ENCODE results near the gene WHAMM.
A peak's percentile ranks its signal among the peaks of the same experiment; 100 is the strongest.

The WHAMM gene

GRCh38 chr15:82831894-82832600 lies 22.6 kb downstream of the WHAMM start:
- Histone ChIP-seq H2AFZ (ENCODE audit: low read depth, low read length) (no peak overlapping the region), H3K27ac (ENCODE audit: low read length, poor library complexity, severe bottlenecking) (peak overlapping the region; percentile 79), H3K4me2 (ENCODE audit: low read length, poor library complexity, severe bottlenecking) (no peak overlapping the region), H3K9me3 (ENCODE audit: control insufficient read depth, low read length) (no peaks in the 10 kb centered on the region), H2BK120ac (ENCODE audit: low read depth, low read length) (no peak overlapping the region), H4K91ac (ENCODE audit: low read length) (no peak overlapping the region), H2BK12ac (ENCODE audit: low read length in 2 of 2) (no peak overlapping the region), H3K79me1 (replicated peaks; ENCODE audit: low read length, poor library complexity, severe bottlenecking) (peaks cover 26% of the 10 kb centered on the region), H3K27me3 (ENCODE audit: control insufficient read depth in 1 of 2, insufficient read depth in 1 of 2, low read length in 2 of 2) (no peaks in the 10 kb centered on the region), H2BK15ac (ENCODE audit: low read depth, poor library complexity, severe bottlenecking) (no peak overlapping the region), H4K8ac (ENCODE audit: low read length) (no peak overlapping the region), H3K14ac (ENCODE audit: low read length in 2 of 2) (no peak overlapping the region), H3K4ac (ENCODE audit: low read depth in 1 of 2, low read length in 2 of 2) (no peak overlapping the region), H3K4me3 (ENCODE audit: insufficient read depth in 1 of 2, low read depth in 1 of 2, low read length in 2 of 2) (no peak overlapping the region), H3K9ac (ENCODE audit: low read length) (peak overlapping the region; percentile 31), H3K36me3 (ENCODE audit: control insufficient read depth in 1 of 2, insufficient read depth in 2 of 2, low read depth in 1 of 2, low read length in 2 of 2) (peaks cover 46 to 93% of the 10 kb centered on the region in 2 experiments), H2BK5ac (ENCODE audit: low read depth, low read length, poor library complexity, severe bottlenecking) (peak overlapping the region; percentile 40), H3K23ac (ENCODE audit: low read length in 2 of 2) (no peak overlapping the region), H3K18ac (ENCODE audit: low read depth in 1 of 2, low read length in 2 of 2) (no peak overlapping the region), H2AK5ac (ENCODE audit: low read length, severe bottlenecking) (no peak overlapping the region), H3K4me1 (ENCODE audit: control insufficient read depth, insufficient read depth, low read depth, low read length) (peaks cover 18% of the 10 kb centered on the region)
- DNase-seq, result no peak
- 95% methylated on average over 5 of the region's 5 CpGs for WGBS

GRCh38 chr15:82832601-82833361 lies 23.4 kb downstream of the WHAMM start:
- Histone ChIP-seq H2AK5ac (ENCODE audit: low read length, severe bottlenecking) (no peak overlapping the region), H2BK5ac (ENCODE audit: low read depth, low read length, poor library complexity, severe bottlenecking) (no peak overlapping the region)
- WGBS, result 35% methylated on average over 13 of the region's 13 CpGs

DNA sequence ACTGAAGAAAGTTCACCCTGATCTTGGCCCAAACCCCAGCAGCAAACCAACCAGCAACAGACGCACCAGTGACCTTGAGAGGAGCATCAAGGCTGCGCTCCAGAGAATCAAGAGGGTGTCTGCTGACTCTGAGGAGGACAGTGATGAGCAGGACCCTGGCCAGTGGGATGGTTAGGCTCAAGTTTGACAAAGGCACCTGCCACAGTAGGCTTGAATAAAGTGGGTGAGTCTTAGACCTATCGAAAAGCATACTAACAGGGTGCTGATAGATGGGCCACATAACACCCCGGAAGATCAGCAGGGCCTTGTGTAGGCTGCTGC lies 23.9 kb downstream of the WHAMM start:
- Histone ChIP-seq H3K14ac (ENCODE audit: low read length in 2 of 2) (no peak overlapping the region), H3K18ac (ENCODE audit: low read depth in 1 of 2, low read length in 2 of 2) (peak overlapping the region in 1 of 2 experiments; percentile 49), H2AK5ac (ENCODE audit: low read length, severe bottlenecking) (no peak overlapping the region), H3K9me3 (ENCODE audit: control insufficient read depth, low read length) (no peaks in the 10 kb centered on the region), H3K4me3 (ENCODE audit: insufficient read depth in 1 of 2, low read depth in 1 of 2, low read length in 2 of 2) (no peak overlapping the region), H3K4me2 (ENCODE audit: low read length, poor library complexity, severe bottlenecking) (no peak overlapping the region), H3K27ac (ENCODE audit: low read length, poor library complexity, severe bottlenecking) (peak overlapping the region; percentile 79), H3K4ac (ENCODE audit: low read depth in 1 of 2, low read length in 2 of 2) (no peak overlapping the region), H3K9ac (ENCODE audit: low read length) (peak overlapping the region; percentile 20), H2BK15ac (ENCODE audit: low read depth, poor library complexity, severe bottlenecking) (no peak overlapping the region), H3K23ac (ENCODE audit: low read length in 2 of 2) (no peak overlapping the region), H2BK5ac (ENCODE audit: low read depth, low read length, poor library complexity, severe bottlenecking) (no peak overlapping the region), H2BK12ac (ENCODE audit: low read length in 2 of 2) (no peak overlapping the region), H2BK120ac (ENCODE audit: low read depth, low read length) (no peak overlapping the region), H3K4me1 (ENCODE audit: control insufficient read depth, insufficient read depth, low read depth, low read length) (peaks cover 15% of the 10 kb centered on the region), H3K36me3 (ENCODE audit: control insufficient read depth in 1 of 2, insufficient read depth in 2 of 2, low read depth in 1 of 2, low read length in 2 of 2) (peaks cover 52 to 93% of the 10 kb centered on the region in 2 experiments), H2AFZ (ENCODE audit: low read depth, low read length) (no peak overlapping the region), H3K27me3 (ENCODE audit: control insufficient read depth in 1 of 2, insufficient read depth in 1 of 2, low read length in 2 of 2) (no peaks in the 10 kb centered on the region), H4K91ac (ENCODE audit: low read length) (no peak overlapping the region), H3K79me1 (replicated peaks; ENCODE audit: low read length, poor library complexity, severe bottlenecking) (peaks cover 34% of the 10 kb centered on the region), H4K8ac (ENCODE audit: low read length) (no peak overlapping the region)
- no peak for DNase-seq
- WGBS, result 100% methylated on average over 4 of the region's 4 CpGs

More at GRCh38 chr15:82832601-82833361, 23.4 kb downstream of the WHAMM start:
- H3K9me3 ChIP-seq (ENCODE audit: control insufficient read depth, low read length), result no peaks in the 10 kb centered on the region
- peak overlapping the region; percentile 31 for H3K9ac ChIP-seq (ENCODE audit: low read length)
- H3K27ac ChIP-seq (ENCODE audit: low read length, poor library complexity, severe bottlenecking), result peak overlapping the region; percentile 79
- H2AFZ ChIP-seq (ENCODE audit: low read depth, low read length), result no peak overlapping the region
- peak overlapping the region in 1 of 2 experiments; percentile 49 for H3K18ac ChIP-seq (ENCODE audit: low read depth in 1 of 2, low read length in 2 of 2)
- no peak overlapping the region for H3K23ac ChIP-seq (ENCODE audit: low read length in 2 of 2)
- H4K8ac ChIP-seq (ENCODE audit: low read length), result no peak overlapping the region
- H3K4me1 ChIP-seq (ENCODE audit: control insufficient read depth, insufficient read depth, low read depth, low read length), result peaks cover 18% of the 10 kb centered on the region
- peak; percentile 86 for DNase-seq
- H3K4me3 ChIP-seq (ENCODE audit: insufficient read depth in 1 of 2, low read depth in 1 of 2, low read length in 2 of 2), result no peak overlapping the region
- H3K79me1 ChIP-seq (replicated peaks; ENCODE audit: low read length, poor library complexity, severe bottlenecking), result peaks cover 33% of the 10 kb centered on the region
- H4K91ac ChIP-seq (ENCODE audit: low read length), result no peak overlapping the region
- H3K14ac ChIP-seq (ENCODE audit: low read length in 2 of 2), result no peak overlapping the region
- no peak overlapping the region for H3K4me2 ChIP-seq (ENCODE audit: low read length, poor library complexity, severe bottlenecking)
- no peaks in the 10 kb centered on the region for H3K27me3 ChIP-seq (ENCODE audit: control insufficient read depth in 1 of 2, insufficient read depth in 1 of 2, low read length in 2 of 2)
- no peak overlapping the region for H2BK15ac ChIP-seq (ENCODE audit: low read depth, poor library complexity, severe bottlenecking)
- H2BK120ac ChIP-seq (ENCODE audit: low read depth, low read length), result no peak overlapping the region
- H3K36me3 ChIP-seq (ENCODE audit: control insufficient read depth in 1 of 2, insufficient read depth in 2 of 2, low read depth in 1 of 2, low read length in 2 of 2), result peaks cover 50 to 93% of the 10 kb centered on the region in 2 experiments
- no peak overlapping the region for H3K4ac ChIP-seq (ENCODE audit: low read depth in 1 of 2, low read length in 2 of 2)
- no peak overlapping the region for H2BK12ac ChIP-seq (ENCODE audit: low read length in 2 of 2)

DNA sequence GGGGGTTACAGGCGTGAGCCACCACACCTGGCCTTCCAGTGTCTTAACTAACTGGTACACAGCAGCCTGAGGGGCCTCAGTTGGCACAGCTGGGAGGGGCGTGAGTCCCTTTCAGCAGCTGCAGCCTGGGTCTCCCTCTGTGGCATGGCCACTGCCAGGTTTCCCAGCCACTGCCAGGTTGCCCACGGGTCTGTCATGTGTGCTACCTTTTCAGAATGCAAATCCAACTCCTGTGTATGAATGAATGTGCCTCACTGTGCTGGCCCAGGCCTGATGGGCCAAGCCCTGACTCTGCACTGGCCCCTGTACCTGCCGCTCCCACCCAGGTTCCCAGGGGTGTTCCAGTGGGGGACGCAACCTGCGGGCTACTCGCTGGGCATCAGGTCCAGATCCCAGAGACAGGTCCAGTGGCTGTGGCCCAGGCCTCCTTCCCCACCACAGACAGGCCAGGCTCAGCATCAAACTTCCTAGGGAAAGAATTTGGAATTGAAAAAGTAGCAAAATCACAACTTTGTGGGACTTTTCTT lies 26.0 kb downstream of the WHAMM start:
- Histone ChIP-seq H3K79me1 (replicated peaks; ENCODE audit: low read length, poor library complexity, severe bottlenecking) (peaks cover 29% of the 10 kb centered on the region), H2BK5ac (ENCODE audit: low read depth, low read length, poor library complexity, severe bottlenecking) (no peak overlapping the region), H3K4me2 (ENCODE audit: low read length, poor library complexity, severe bottlenecking) (no peak overlapping the region), H3K4me1 (ENCODE audit: control insufficient read depth, insufficient read depth, low read depth, low read length) (peaks cover 14% of the 10 kb centered on the region), H3K23ac (ENCODE audit: low read length in 2 of 2) (no peak overlapping the region), H3K18ac (ENCODE audit: low read depth in 1 of 2, low read length in 2 of 2) (no peak overlapping the region), H4K8ac (ENCODE audit: low read length) (no peak overlapping the region), H3K4ac (ENCODE audit: low read depth in 1 of 2, low read length in 2 of 2) (no peak overlapping the region), H3K27me3 (ENCODE audit: control insufficient read depth in 1 of 2, insufficient read depth in 1 of 2, low read length in 2 of 2) (no peaks in the 10 kb centered on the region), H2BK120ac (ENCODE audit: low read depth, low read length) (no peak overlapping the region), H3K9ac (ENCODE audit: low read length) (no peak overlapping the region), H3K27ac (ENCODE audit: low read length, poor library complexity, severe bottlenecking) (no peak overlapping the region), H3K14ac (ENCODE audit: low read length in 2 of 2) (no peak overlapping the region), H2BK15ac (ENCODE audit: low read depth, poor library complexity, severe bottlenecking) (no peak overlapping the region), H3K36me3 (ENCODE audit: control insufficient read depth in 1 of 2, insufficient read depth in 2 of 2, low read depth in 1 of 2, low read length in 2 of 2) (peaks cover 44 to 75% of the 10 kb centered on the region in 2 experiments), H2BK12ac (ENCODE audit: low read length in 2 of 2) (no peak overlapping the region), H3K9me3 (ENCODE audit: control insufficient read depth, low read length) (no peaks in the 10 kb centered on the region), H2AK5ac (ENCODE audit: low read length, severe bottlenecking) (no peak overlapping the region), H3K4me3 (ENCODE audit: insufficient read depth in 1 of 2, low read depth in 1 of 2, low read length in 2 of 2) (no peak overlapping the region), H2AFZ (ENCODE audit: low read depth, low read length) (no peak overlapping the region), H4K91ac (ENCODE audit: low read length) (no peak overlapping the region)
- DNase-seq, result no peak
- over 99% methylated on average over 7 of the region's 7 CpGs for WGBS

All from mesenchymal stem cell (in vitro differentiated cells and primary cell).